ENCODE results near the gene DEGS2. TPM values are rescaled to one million over a fixed set of nuclear protein-coding genes. Genes with fewer than 3 reads are reported as not detected.

DEGS2 gene
- total and polyA plus RNA-seq, 2 of the 13 experiments (the other 11 are each of a cell fraction or from before 2014, with no cell fraction given), result 0.09 TPM

GRCh38 chr14:100122481-100123223 is 36.8 kb downstream of the DEGS2 start (continued):
- TF ChIP-seq RERE (CRISPR knock-in tag; IDR thresholded peaks at IDR 0.05; ENCODE audit: low read depth) (no peak), MED8 (CRISPR knock-in tag; IDR thresholded peaks at IDR 0.05; ENCODE audit: insufficient replicate concordance) (no peak), SMARCE1 (IDR thresholded peaks at IDR 0.05; ENCODE audit: borderline replicate concordance) (no peak), SMC3 (IDR thresholded peaks at IDR 0.05; ENCODE audit: low read length) (0 out of 2 replicates have a peak, but pooled peaks have one; percentile 20), IKZF4 (CRISPR knock-in tag; IDR thresholded peaks at IDR 0.05; ENCODE audit: borderline replicate concordance, low read depth, not compliant biosample characterization) (no peak), CTCF (CRISPR knock-in tag; IDR thresholded peaks at IDR 0.05) (peak; percentile 55), ZNF329 (CRISPR knock-in tag; IDR thresholded peaks at IDR 0.05; ENCODE audit: low read depth) (no peak), MLXIP (CRISPR knock-in tag; IDR thresholded peaks at IDR 0.05; ENCODE audit: borderline replicate concordance) (no peak), SKI (IDR thresholded peaks at IDR 0.05; ENCODE audit: partially characterized antibody) (no peak), ZNF281 (CRISPR knock-in tag; IDR thresholded peaks at IDR 0.05; ENCODE audit: borderline replicate concordance) (no peak)
- TF ChIP-seq, protein P1, sequence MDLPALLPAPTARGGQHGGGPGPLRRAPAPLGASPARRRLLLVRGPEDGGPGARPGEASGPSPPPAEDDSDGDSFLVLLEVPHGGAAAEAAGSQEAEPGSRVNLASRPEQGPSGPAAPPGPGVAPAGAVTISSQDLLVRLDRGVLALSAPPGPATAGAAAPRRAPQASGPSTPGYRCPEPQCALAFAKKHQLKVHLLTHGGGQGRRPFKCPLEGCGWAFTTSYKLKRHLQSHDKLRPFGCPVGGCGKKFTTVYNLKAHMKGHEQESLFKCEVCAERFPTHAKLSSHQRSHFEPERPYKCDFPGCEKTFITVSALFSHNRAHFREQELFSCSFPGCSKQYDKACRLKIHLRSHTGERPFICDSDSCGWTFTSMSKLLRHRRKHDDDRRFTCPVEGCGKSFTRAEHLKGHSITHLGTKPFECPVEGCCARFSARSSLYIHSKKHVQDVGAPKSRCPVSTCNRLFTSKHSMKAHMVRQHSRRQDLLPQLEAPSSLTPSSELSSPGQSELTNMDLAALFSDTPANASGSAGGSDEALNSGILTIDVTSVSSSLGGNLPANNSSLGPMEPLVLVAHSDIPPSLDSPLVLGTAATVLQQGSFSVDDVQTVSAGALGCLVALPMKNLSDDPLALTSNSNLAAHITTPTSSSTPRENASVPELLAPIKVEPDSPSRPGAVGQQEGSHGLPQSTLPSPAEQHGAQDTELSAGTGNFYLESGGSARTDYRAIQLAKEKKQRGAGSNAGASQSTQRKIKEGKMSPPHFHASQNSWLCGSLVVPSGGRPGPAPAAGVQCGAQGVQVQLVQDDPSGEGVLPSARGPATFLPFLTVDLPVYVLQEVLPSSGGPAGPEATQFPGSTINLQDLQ (CRISPR knock-in tag; IDR thresholded peaks at IDR 0.05), result no peak

Measured in HepG2 (cell line).